Activated CD8-positive, alpha-beta memory T cell treated with anti-CD3 and anti-CD28 coated beads, Interleukin-2, amount 10 ng/mL, durations not matched to agents 7 days and 5 days (primary cell): ENCODE results near the gene RPL10A. TPM values are rescaled to one million over a fixed set of nuclear protein-coding genes. Genes with fewer than 3 reads are reported as not detected.
A peak's percentile ranks its signal among the peaks of the same experiment; 100 is the strongest.

ENCODE experiments used
- ATAC-seq: fragments of 150-1000 bp; cut with Tn5 transposase; one replicate; pipeline ENCODE4 v1.10.0; 2021; ENCODE audit warnings: moderate library complexity
- CTCF ChIA-PET: fragments of 350-600 bp; sonication (Branson Sonifier 250); formaldehyde crosslinking; loops from one replicate; lab custom pipeline; 2021; ENCODE audit warnings: antibody characterized with exemption; lab: Charles Lee
- DNase-seq: peaks from one replicate; pipeline ENCODE4 v3.0.0-alpha.2; 2020
- H3K27ac Mint-ChIP-seq: one replicate; pipeline ENCODE4 v1.8.0; 2021; ENCODE audit warnings: mild to moderate bottlenecking, mixed read lengths
- H3K27me3 Mint-ChIP-seq: one replicate; pipeline ENCODE4 v1.8.0; 2021; ENCODE audit warnings: mixed read lengths
- H3K36me3 Mint-ChIP-seq: one replicate; pipeline ENCODE4 v1.8.0; 2021; ENCODE audit warnings: mild to moderate bottlenecking, mixed read lengths
- H3K4me1 Mint-ChIP-seq: one replicate; pipeline ENCODE4 v1.8.0; 2021; ENCODE audit warnings: mixed read lengths
- H3K4me3 Mint-ChIP-seq: one replicate; pipeline ENCODE4 v1.8.0; 2021; ENCODE audit warnings: mild to moderate bottlenecking, moderate library complexity, mixed read lengths
- H3K9me3 Mint-ChIP-seq: one replicate; pipeline ENCODE4 v1.8.0; 2022; ENCODE audit warnings: low read depth, mixed read lengths
- total RNA-seq, 2 experiments: library from RNA; stranded (reverse); gene quantifications; one replicate each; pipeline ENCODE4 v1.2.3, GENCODE V29; 2021

RPL10A gene
- total RNA-seq, 2 experiments from 2014 or later = 1,163 to 1,382 TPM

DNA sequence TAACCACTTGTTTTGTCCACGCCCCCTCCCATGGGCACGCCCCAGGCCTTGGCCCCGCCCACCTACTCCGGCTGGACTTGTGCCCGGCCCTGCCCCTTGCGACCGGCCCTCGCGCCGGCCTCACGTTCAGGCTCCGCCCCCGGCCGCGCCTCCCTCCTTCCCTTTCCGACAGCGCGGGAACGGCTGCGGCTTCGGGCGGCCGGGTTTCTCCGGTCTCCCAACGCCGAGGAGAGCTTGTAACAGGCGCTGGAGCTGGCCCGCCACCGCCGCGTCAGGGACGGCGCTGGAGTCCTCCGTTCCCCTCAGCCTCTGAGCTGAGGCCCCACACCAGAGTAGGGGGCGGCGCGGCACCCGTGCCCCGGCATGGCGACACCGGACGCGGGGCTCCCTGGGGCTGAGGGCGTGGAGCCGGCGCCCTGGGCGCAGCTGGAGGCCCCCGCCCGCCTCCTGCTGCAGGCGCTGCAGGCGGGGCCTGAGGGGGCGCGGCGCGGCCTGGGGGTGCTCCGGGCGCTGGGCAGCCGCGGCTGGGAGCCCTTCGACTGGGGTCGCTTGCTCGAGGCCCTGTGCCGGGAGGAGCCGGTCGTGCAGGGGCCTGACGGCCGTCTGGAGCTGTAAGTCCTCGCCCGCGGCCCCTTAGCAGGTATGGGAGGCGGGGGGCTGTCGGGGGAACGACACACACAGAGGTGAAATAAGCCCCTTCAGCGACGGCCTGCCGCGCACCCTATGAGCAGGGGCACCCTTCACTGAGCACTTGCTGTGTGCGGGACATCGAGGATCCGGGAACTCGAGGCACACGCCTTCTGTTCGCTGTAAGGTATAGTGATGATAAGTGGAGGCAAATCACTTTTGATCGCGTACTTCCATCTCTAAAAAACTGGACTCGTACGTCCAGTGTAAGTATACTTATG is 15.8 kb upstream of the RPL10A start, which contains the start of gene FANCE:
TSS of gene FANCE (plus strand) at position 156 of the 908 bp plus-strand sequence. CDS start at position 364, 208 bp downstream.
- peaks cover 10% of the 10 kb centered on the region for H3K27me3 Mint-ChIP-seq
- H3K36me3 Mint-ChIP-seq = peaks cover 8% of the 10 kb centered on the region
- DNase-seq (peak; percentile 96), ATAC-seq (peak; percentile 88)
- peaks cover 34% of the 10 kb centered on the region for H3K4me1 Mint-ChIP-seq
- no peaks in the 10 kb centered on the region for H3K9me3 Mint-ChIP-seq
- peak within 1 kb of the TSS; percentile 59 for H3K27ac Mint-ChIP-seq
- CTCF ChIA-PET = interaction anchor here (0.8 to 9.6 kb wide), 15 partner anchors 9 to 155 kb away, joined by 3 to 181 read pairs (median 7); partner anchors contain the start of genes DEF6, PPARD and RPL10A
- peak within 1 kb of the TSS; percentile 76 for H3K4me3 Mint-ChIP-seq

DNA sequence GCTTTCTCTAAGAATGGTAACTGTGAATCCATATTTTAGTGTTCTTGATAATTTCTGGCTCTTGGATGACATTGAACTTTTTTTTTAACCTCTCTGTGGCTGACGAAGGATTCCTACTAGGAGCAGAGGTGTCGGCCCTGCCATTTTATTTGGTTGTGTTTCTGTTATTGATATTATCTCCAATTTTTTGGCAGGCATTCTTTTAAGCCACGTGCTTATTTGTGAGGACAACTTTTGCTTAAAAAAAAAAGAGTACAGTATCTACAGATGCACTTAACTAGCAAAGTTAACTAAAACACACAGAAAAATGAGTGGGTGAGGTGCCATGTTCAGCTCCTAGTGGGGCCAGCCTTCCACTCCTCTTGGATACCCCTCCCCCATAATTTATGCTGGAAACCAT is 15.0 kb upstream of the RPL10A start:
- H3K27me3 Mint-ChIP-seq = peaks cover 10% of the 10 kb centered on the region
- no peaks in the 10 kb centered on the region for H3K9me3 Mint-ChIP-seq
- CTCF ChIA-PET = interaction anchor here (1.0 to 9.6 kb wide), 9 partner anchors 8 to 156 kb away, joined by 3 to 181 read pairs (median 9); partner anchors contain the start of genes DEF6, PPARD and RPL10A
- DNase-seq (no peak), ATAC-seq (no peak)
- peak overlapping the region; percentile 30 for H3K27ac Mint-ChIP-seq
- peaks cover 8% of the 10 kb centered on the region for H3K36me3 Mint-ChIP-seq
- H3K4me3 Mint-ChIP-seq = peak overlapping the region; percentile 69
- peaks cover 34% of the 10 kb centered on the region for H3K4me1 Mint-ChIP-seq

DNA sequence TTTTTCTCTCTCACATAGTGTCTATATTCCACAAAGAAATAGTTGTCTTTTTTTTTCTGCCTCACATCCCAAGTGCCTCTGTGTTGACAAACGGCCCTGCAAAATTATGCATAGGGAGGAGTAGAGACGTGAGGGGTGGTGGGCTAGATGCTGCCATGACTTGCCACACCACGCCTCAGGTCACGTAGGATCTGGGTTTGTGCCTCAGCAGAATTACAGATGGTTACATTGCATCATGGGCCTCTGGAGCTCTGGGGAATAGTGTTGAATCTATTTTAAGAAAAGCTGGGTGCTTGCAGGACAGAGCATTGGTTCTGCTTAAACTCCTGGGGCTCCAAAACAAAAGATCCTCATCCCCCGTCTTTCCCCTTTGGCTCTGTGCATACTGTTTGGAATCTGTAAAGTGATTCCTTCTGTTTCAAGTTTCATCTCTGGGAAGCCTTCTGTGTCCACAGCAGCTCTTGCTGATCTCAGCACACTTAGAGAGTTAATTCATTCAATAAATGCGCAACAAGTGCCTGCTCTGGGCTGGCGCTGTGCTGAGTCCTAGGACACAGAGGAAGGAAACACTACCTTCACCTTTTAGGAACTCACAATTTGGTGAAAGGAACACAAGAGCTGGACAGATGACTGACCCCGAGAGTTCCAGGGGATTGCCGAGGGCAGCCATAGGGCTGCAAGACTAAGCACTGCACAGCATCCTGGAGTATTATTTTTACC is 13.7 kb upstream of the RPL10A start:
- DNase-seq (no peak), ATAC-seq (no peak)
- Mint-ChIP-seq H3K27me3 (peaks cover 10% of the 10 kb centered on the region), H3K36me3 (peaks cover 13% of the 10 kb centered on the region), H3K27ac (no peak overlapping the region), H3K4me3 (no peak overlapping the region), H3K9me3 (no peaks in the 10 kb centered on the region), H3K4me1 (peaks cover 31% of the 10 kb centered on the region)
- CTCF ChIA-PET = interaction anchor here (0.6 to 9.6 kb wide), 5 partner anchors 13 to 712 kb away, joined by 3 to 181 read pairs (median 3); partner anchors contain the start of genes PPARD and RPL10A

DNA sequence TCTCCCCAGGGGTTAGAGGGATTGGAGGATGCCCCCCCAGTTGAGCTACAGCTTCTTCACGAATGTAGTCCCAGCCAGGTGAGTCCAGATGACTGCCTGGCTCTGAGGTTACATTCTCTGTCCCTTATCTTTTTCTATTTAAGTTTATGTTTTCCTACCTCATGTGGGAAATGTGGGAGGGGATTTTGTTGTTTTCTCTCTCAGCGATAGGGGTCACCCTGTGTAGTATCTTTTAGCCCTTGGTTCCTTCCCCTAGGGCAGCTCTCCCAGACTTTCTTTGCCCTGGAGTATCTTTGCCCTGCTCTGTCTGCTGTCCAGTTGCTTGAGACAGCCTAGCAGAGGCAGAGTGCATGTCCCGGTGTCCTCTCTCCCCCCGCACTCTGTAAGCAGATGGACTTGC is 10.3 kb upstream of the RPL10A start:
- Mint-ChIP-seq H3K27me3 (no peaks in the 10 kb centered on the region), H3K4me1 (peaks cover 17% of the 10 kb centered on the region), H3K27ac (no peak overlapping the region), H3K4me3 (no peak overlapping the region), H3K9me3 (no peaks in the 10 kb centered on the region), H3K36me3 (peaks cover 20% of the 10 kb centered on the region)
- ATAC-seq (no peak), DNase-seq (no peak)
- CTCF ChIA-PET = interaction anchor here (1.1 to 1.2 kb wide), 2 partner anchors 10 to 116 kb away, joined by 3 to 4 read pairs; no protein-coding TSS in a partner anchor

DNA sequence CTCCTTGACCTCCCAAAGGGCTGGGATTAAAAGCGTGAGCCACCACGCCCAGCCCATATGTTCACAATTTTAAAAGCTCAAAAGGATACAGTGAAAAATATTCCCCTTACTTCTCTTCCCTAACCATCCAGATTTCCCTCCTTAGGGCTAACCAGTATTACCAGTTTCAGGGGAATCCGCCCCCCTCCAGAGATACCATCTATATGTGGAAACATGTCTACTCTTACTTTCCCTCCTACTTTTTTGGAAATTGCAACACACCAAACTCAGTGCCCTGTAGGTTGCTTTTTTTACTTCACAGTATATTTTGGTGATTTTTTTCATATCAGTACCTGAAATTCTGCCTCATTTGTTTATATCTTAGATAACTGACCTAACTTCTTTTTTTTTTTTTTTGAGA is 6.9 kb upstream of the RPL10A start:
- Mint-ChIP-seq H3K36me3 (peaks cover 25% of the 10 kb centered on the region), H3K4me3 (no peak overlapping the region)
- ATAC-seq = no peak

DNA sequence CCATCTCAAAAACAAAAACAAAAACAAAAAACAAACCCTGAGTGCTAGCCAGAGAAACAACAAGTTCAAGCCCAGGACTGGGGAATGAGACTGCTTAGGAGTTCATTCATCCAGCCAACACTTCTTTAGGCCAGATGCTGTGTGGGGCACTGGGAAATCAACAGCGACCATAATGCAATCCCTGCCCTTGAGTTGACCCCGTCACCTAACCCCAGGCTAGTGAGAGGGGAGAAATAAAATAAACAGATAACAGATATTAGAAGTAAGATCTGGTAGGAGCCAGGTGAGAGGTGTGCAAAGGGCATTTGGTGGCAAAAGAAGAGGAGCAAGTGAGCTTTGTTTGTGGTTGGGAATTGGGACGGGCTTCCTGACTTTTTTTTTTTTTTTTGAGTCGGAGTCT is 4.9 kb upstream of the RPL10A start:
- no peak overlapping the region for H3K27ac Mint-ChIP-seq
- H3K4me1 Mint-ChIP-seq = peaks cover 10% of the 10 kb centered on the region
- peaks cover 29% of the 10 kb centered on the region for H3K36me3 Mint-ChIP-seq
- H3K27me3 Mint-ChIP-seq = no peaks in the 10 kb centered on the region
- ATAC-seq (no peak), DNase-seq (no peak)
- no peak overlapping the region for H3K4me3 Mint-ChIP-seq
- H3K9me3 Mint-ChIP-seq = no peaks in the 10 kb centered on the region
- CTCF ChIA-PET = interaction anchor here (1.5 kb wide), 4 partner anchors 11 to 169 kb away, joined by 3 to 5 read pairs (median 4); partner anchors contain the start of genes FANCE and PPARD

More for the DNA sequence above, 6.9 kb upstream of the RPL10A start:
- Mint-ChIP-seq H3K4me1 (no peaks in the 10 kb centered on the region), H3K27me3 (no peaks in the 10 kb centered on the region), H3K9me3 (no peaks in the 10 kb centered on the region), H3K27ac (no peak overlapping the region)
- CTCF ChIA-PET = interaction anchor here (1.2 kb wide), 2 partner anchors 9 to 10 kb away, joined by 3 read pairs; partner anchors contain the start of gene FANCE
- DNase-seq = no peak

DNA sequence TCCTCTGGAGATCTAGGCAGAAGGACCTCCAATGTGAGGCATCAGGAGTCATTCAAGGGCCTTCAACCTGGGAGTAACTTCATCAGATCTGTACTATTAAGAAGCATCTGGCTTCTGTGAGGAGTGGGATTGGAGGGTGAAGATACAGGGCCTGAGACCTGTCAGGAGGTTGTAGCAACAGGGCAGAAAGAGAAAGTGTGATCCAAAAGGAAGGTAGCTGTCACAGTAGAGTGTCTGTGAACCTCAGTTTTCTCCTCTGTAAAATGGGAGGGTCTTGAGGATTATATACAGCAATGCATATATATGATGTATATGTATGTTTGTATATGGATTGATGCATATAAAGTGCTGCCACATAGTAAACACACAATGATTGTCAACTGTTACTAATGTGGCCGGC is 2.6 kb upstream of the RPL10A start:
- Mint-ChIP-seq H3K36me3 (peaks cover 46% of the 10 kb centered on the region), H3K9me3 (no peaks in the 10 kb centered on the region), H3K27ac (no peak overlapping the region), H3K4me3 (no peak overlapping the region), H3K4me1 (peaks cover 23% of the 10 kb centered on the region), H3K27me3 (no peaks in the 10 kb centered on the region)
- ATAC-seq = no peak
- DNase-seq = no peak
- CTCF ChIA-PET = interaction anchor here (1.3 to 5.7 kb wide), 6 partner anchors 16 to 271 kb away, joined by 4 to 71 read pairs (median 22); partner anchors contain the start of genes ARMC12, DEF6, FANCE and PPARD

DNA sequence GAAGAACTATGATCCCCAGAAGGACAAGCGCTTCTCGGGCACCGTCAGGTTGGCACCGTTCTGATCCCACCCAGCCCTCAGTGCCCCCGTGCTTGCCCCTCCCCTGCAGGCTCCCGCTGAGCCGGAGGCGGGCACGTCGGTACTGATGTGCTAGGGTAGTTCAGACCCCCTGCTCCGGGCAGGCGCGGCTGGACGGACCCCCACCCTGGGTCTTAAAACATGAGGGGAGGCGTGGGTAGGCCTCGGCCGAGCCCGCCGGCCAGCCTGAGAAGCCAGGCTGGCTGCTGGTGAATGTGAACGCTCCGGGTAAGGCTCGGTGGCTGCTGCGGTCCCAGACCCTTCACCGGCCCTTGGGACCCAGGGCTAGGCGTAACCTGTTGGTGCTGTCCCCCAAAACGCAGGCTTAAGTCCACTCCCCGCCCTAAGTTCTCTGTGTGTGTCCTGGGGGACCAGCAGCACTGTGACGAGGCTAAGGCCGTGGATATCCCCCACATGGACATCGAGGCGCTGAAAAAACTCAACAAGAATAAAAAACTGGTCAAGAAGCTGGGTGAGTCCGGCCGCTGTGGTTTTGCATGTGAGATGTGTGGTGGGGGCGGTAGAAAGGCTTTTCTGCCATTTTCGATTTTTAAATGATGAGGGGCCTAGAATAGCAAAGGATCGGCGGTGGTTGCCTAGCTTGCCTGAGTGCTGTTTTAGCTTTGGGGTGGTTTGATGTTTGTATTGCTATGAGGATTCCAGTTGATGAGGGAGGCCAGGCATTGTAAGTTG is 964 bp downstream of the RPL10A start:
- CTCF ChIA-PET = interaction anchor here (0.7 to 5.7 kb wide), 9 partner anchors 8 to 268 kb away, joined by 3 to 71 read pairs (median 10); partner anchors contain the start of genes ARMC12, DEF6, FANCE and PPARD
- Mint-ChIP-seq H3K9me3 (no peaks in the 10 kb centered on the region), H3K36me3 (peaks cover 57% of the 10 kb centered on the region), H3K4me1 (peaks cover 45% of the 10 kb centered on the region), H3K27ac (peak overlapping the region; percentile 97), H3K4me3 (peak overlapping the region; percentile 99), H3K27me3 (no peaks in the 10 kb centered on the region)
- DNase-seq (no peak), ATAC-seq (peak; percentile 5)

DNA sequence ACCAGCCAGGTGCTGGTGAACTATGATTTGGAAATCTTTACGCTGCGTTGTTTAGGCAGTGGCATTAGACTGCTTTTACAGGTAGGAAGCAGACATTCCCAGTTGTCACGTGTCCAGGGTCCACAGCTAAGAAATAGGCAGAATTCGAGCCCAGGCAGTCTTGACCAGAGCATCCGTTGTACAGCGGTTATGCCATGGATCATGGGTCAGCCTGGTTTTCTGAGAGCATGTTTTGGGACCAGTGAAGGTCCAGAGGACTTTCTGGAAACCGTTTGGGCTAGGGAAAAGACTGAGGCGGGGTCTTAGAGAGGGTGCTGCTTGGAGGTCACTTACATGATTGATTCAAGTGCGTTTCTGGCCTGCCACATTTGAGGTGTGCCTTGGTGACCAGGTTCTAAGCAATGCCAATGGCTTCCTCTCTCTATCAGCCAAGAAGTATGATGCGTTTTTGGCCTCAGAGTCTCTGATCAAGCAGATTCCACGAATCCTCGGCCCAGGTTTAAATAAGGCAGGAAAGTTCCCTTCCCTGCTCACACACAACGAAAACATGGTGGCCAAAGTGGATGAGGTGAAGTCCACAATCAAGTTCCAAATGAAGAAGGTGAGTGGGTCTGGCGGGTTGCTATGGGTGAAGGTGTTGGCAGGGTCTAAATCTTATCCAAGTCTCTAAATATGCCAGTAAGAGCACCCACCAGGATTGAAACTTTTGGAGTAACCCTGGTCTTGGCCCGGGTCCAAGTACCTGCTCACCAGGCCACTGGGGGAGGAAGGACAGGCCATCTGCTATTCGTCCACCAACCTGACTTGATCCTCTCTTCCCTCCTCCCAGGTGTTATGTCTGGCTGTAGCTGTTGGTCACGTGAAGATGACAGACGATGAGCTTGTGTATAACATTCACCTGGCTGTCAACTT is 1.8 kb downstream of the RPL10A start:
- peaks cover 45% of the 10 kb centered on the region for H3K4me1 Mint-ChIP-seq
- CTCF ChIA-PET = interaction anchor here (1.5 to 5.7 kb wide), 3 partner anchors 20 to 172 kb away, joined by 4 to 71 read pairs (median 18); partner anchors contain the start of genes DEF6, FANCE and PPARD
- DNase-seq (no peak), ATAC-seq (no peak)
- no peaks in the 10 kb centered on the region for H3K9me3 Mint-ChIP-seq
- H3K4me3 Mint-ChIP-seq = peak overlapping the region; percentile 99
- H3K27ac Mint-ChIP-seq = peak overlapping the region; percentile 97
- H3K36me3 Mint-ChIP-seq = peaks cover 53% of the 10 kb centered on the region
- no peaks in the 10 kb centered on the region for H3K27me3 Mint-ChIP-seq

DNA sequence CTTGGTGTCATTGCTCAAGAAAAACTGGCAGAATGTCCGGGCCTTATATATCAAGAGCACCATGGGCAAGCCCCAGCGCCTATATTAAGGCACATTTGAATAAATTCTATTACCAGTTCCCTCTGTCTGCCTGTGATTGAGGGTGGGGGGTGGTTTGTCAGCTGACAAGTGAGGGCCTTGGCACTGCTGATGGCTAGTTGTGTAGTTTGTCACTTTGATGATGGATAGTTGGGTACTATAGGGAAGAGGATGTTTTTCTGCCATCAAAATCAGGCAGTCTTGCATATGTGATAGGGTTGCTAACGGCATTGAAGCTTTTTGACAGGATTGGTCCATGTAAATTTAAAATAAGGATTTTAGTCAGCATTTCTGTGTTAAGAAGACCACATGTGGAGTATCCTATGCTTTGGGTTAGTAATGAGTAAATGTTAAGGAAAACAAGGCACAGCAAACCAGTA is 2.5 kb downstream of the RPL10A start:
- H3K27ac Mint-ChIP-seq = peak overlapping the region; percentile 97
- CTCF ChIA-PET = interaction anchor here (0.9 to 3.3 kb wide), 5 partner anchors 10 to 173 kb away, joined by 3 to 18 read pairs (median 4); partner anchors contain the start of genes DEF6 and PPARD
- peaks cover 51% of the 10 kb centered on the region for H3K36me3 Mint-ChIP-seq
- H3K4me1 Mint-ChIP-seq = peaks cover 45% of the 10 kb centered on the region
- no peaks in the 10 kb centered on the region for H3K9me3 Mint-ChIP-seq
- H3K27me3 Mint-ChIP-seq = no peaks in the 10 kb centered on the region
- H3K4me3 Mint-ChIP-seq = peak overlapping the region; percentile 99
- DNase-seq = no peak
- no peak for ATAC-seq

DNA sequence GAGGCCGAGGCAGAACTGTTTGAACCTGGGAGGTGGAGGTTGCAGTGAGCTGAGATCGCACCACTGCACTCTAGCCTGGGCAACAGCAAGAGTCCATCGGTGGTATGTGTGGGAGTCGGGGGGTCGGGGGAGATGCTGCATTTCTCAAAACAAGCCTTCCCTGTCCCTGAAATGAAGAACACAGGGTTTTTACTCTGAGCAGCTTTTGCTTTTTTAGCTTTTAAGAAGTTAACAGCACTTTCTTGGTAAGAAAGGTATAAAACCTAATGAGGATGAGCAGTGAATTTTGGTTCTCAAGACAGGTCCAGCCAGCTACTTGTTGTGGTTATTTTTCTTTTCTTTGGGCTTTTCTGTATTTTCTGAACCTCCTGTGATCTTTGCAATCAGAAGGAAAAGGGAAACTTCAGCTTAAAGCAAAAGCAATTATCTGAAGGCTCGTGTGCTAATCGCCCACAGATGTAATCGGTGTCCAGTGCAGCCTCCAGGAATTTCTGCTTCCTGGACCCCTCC is 3.7 kb downstream of the RPL10A start:
- Mint-ChIP-seq H3K9me3 (no peaks in the 10 kb centered on the region), H3K4me3 (peak overlapping the region; percentile 99), H3K4me1 (peaks cover 46% of the 10 kb centered on the region), H3K36me3 (peaks cover 48% of the 10 kb centered on the region), H3K27ac (peak overlapping the region; percentile 63), H3K27me3 (no peaks in the 10 kb centered on the region)
- DNase-seq (no peak), ATAC-seq (no peak)
- CTCF ChIA-PET = interaction anchor here (0.8 to 3.3 kb wide), 7 partner anchors 9 to 178 kb away, joined by 3 to 18 read pairs (median 4); partner anchors contain the start of genes DEF6 and PPARD
